Neuronal stem cell (in vitro differentiated cells): ENCODE data around the gene BAIAP2.
A peak's percentile ranks its signal among the peaks of the same experiment; 100 is the strongest.
"Not testable (repeated sequence)": the region's sequence is repeated elsewhere in the genome, so short reads cannot be mapped to it uniquely, and the experiment has no call there.

ENCODE experiments used
- DNase-seq: peaks from one replicate; pipeline ENCODE4 v3.0.0-alpha.2; 2013; ENCODE audit warnings: low spot score
- H2AFZ ChIP-seq: one replicate; pipeline ENCODE4 v1.6.1; 2013; ENCODE audit warnings: mild to moderate bottlenecking, low read length, inconsistent platforms
- H2AK5ac ChIP-seq: 2 replicates; pipeline ENCODE4 v1.6.1; 2013; ENCODE audit warnings: low read depth, mild to moderate bottlenecking, inconsistent platforms, low read length, moderate library complexity, mixed read lengths
- H2BK120ac ChIP-seq: 2 replicates; pipeline ENCODE4 v1.6.1; 2013; ENCODE audit warnings: low read depth, mild to moderate bottlenecking, inconsistent platforms, low read length, moderate library complexity, mixed read lengths
- H2BK12ac ChIP-seq: one replicate; pipeline ENCODE4 v1.6.1; 2013; ENCODE audit warnings: low read length, inconsistent platforms
- H2BK15ac ChIP-seq: 2 replicates; pipeline ENCODE4 v1.6.1; 2013; ENCODE audit warnings: mild to moderate bottlenecking, low read length, inconsistent platforms, mixed read lengths
- H2BK5ac ChIP-seq: one replicate; pipeline ENCODE4 v1.6.1; 2013; ENCODE audit warnings: inconsistent platforms, mild to moderate bottlenecking, low read length, moderate library complexity
- H3K14ac ChIP-seq: one replicate; pipeline ENCODE4 v1.6.1; 2013; ENCODE audit warnings: low read length, inconsistent platforms
- H3K18ac ChIP-seq: 2 replicates; pipeline ENCODE4 v1.6.1; 2013; ENCODE audit warnings: low read length, inconsistent platforms
- H3K23ac ChIP-seq: 2 replicates; pipeline ENCODE4 v1.6.1; 2013; ENCODE audit warnings: low read depth, mild to moderate bottlenecking, mixed read lengths, low read length, inconsistent platforms; ENCODE audit not compliant: poor library complexity
- H3K27ac ChIP-seq: replicated peaks from 3 replicates; pipeline ENCODE4 v1.5.1; 2013; ENCODE audit warnings: low read length, inconsistent platforms
- H3K27me3 ChIP-seq, 3 experiments: 2 replicates each; pipeline ENCODE4 v1.6.1; 2013; ENCODE audit warnings: low read length in 3 of 3, mild to moderate bottlenecking in 2 of 3, inconsistent platforms in 1 of 3, low read depth in 1 of 3, mixed read lengths in 1 of 3, moderate library complexity in 1 of 3; ENCODE audit not compliant: control insufficient read depth in 3 of 3, insufficient read depth in 3 of 3
- H3K36me3 ChIP-seq, 2 donors: replicated peaks in 1 of 2; 2 replicates each; pipeline ENCODE4 v1.6.1; 2013; ENCODE audit warnings: low read length in 2 of 2; ENCODE audit not compliant: control insufficient read depth in 2 of 2, insufficient read depth in 2 of 2
- H3K4ac ChIP-seq: 2 replicates; pipeline ENCODE4 v1.6.1; 2013; ENCODE audit warnings: inconsistent platforms, mild to moderate bottlenecking, low read length, moderate library complexity
- H3K4me1 ChIP-seq, 2 donors: 1 replicate in 1 of 2; 2 replicates in 1 of 2; pipeline ENCODE4 v1.6.1; 2013; ENCODE audit warnings: low read length in 2 of 2, low read depth in 1 of 2; ENCODE audit not compliant: control insufficient read depth in 2 of 2, insufficient read depth in 1 of 2
- H3K4me2 ChIP-seq: one replicate; pipeline ENCODE4 v1.6.1; 2013; ENCODE audit warnings: mild to moderate bottlenecking, low read length, inconsistent platforms; ENCODE audit not compliant: insufficient read depth, poor library complexity, severe bottlenecking
- H3K4me3 ChIP-seq, 2 donors: 2 replicates each; pipeline ENCODE4 v1.5.1; 2013; ENCODE audit warnings: low read length in 2 of 2, mild to moderate bottlenecking in 2 of 2, inconsistent platforms in 1 of 2, moderate library complexity in 1 of 2
- H3K79me1 ChIP-seq: one replicate; pipeline ENCODE4 v1.6.1; 2013; ENCODE audit warnings: low read depth, mild to moderate bottlenecking, inconsistent platforms, low read length, moderate library complexity
- H3K9ac ChIP-seq: one replicate; pipeline ENCODE4 v1.6.1; 2013; ENCODE audit warnings: mild to moderate bottlenecking, low read depth, low read length, inconsistent platforms; ENCODE audit not compliant: poor library complexity
- H3K9me3 ChIP-seq, 2 donors: replicated peaks in 1 of 2; 2 replicates each; pipeline versions ENCODE3 to v1.6.1; 2013; ENCODE audit warnings: low read length in 2 of 2, mild to moderate bottlenecking in 2 of 2, inconsistent platforms in 1 of 2, low read depth in 1 of 2, mixed read lengths in 1 of 2, moderate library complexity in 1 of 2; ENCODE audit not compliant: control insufficient read depth in 2 of 2, insufficient read depth in 1 of 2
- H4K8ac ChIP-seq: one replicate; pipeline ENCODE4 v1.6.1; 2013; ENCODE audit warnings: low read depth, mild to moderate bottlenecking, inconsistent platforms, low read length, moderate library complexity
- H4K91ac ChIP-seq: one replicate; pipeline ENCODE4 v1.6.1; 2013; ENCODE audit warnings: low read length, low read depth, mild to moderate bottlenecking, inconsistent platforms; ENCODE audit not compliant: poor library complexity
- WGBS, 2 donors: extraction: QIAGEN DNeasy Blood & Tissue Kit; methylation state at CpG; one replicate each; pipeline ENCODE4 v1.1.7; 2013; ENCODE audit warnings: missing lambda C conversion rate in 2 of 2, mixed read lengths in 1 of 2; ENCODE audit not compliant: insufficient read length in 2 of 2, insufficient replicate concordance in 1 of 2; ENCODE audit errors: extremely low coverage in 2 of 2; 5-methylcytosine and 5-hydroxymethylcytosine counted together

The BAIAP2 gene

DNA sequence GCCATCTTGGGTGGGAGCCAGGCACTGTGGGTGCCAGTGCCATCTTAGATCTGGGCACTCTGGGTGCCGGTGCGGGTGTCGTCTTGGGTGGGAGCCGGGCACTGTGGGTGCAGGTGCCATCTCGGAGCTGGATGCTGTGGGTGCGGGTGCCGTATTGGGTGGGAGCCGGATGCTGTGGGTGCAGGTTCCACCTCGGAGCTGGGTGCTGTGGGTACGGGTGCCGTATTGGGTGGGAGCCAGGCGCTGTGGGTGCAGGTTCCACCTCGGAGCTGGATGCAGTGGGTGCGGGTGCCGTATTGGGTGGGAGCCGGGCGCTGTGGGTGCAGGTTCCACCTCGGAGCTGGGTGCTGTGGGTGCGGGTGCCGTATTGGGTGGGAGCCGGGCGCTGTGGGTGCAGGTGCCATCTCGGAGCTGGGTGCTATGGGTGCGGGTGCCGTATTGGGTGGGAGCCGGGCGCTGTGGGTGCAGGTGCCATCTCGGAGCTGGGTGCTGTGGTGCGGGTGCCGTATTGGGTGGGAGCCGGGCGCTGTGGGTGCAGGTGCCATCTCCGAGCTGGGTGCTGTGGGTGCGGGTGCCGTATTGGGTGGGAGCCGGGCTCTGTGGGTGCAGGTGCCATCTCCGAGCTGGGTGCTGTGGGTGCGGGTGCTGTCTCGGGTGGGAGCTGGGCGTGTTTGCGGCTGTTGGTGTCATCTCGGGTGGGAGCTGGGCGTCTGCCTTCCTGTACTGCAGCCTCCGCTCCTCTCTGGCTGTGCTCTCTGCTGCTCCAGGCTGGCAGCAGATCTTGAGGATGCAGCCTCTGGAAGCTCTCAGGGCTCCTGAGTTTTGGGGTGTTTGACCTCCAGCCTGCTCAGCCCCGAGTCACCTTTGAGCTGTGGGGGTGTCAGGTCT, 43.3 kb downstream of the BAIAP2 start:
- H2BK15ac ChIP-seq, DNase-seq, H2BK5ac ChIP-seq, H2BK12ac ChIP-seq, H3K4ac ChIP-seq, H3K27me3 ChIP-seq, H3K9ac ChIP-seq, H3K79me1 ChIP-seq, H3K9me3 ChIP-seq, H3K4me2 ChIP-seq, H2AFZ ChIP-seq, H3K27ac ChIP-seq, H4K8ac ChIP-seq, H2BK120ac ChIP-seq, H3K14ac ChIP-seq, H3K4me3 ChIP-seq, H2AK5ac ChIP-seq, H4K91ac ChIP-seq, H3K23ac ChIP-seq: not testable (repeated sequence)
- Histone ChIP-seq H3K36me3 (peaks cover 17 to 18% of the 10 kb centered on the region in 2 donors), H3K4me1 (peaks cover 0 to 19% of the 10 kb centered on the region in 2 donors), H3K18ac (peak overlapping the region; percentile 48)
- no CpG with 5 or more reads among the region's 45 CpGs for WGBS, 2 donors

DNA sequence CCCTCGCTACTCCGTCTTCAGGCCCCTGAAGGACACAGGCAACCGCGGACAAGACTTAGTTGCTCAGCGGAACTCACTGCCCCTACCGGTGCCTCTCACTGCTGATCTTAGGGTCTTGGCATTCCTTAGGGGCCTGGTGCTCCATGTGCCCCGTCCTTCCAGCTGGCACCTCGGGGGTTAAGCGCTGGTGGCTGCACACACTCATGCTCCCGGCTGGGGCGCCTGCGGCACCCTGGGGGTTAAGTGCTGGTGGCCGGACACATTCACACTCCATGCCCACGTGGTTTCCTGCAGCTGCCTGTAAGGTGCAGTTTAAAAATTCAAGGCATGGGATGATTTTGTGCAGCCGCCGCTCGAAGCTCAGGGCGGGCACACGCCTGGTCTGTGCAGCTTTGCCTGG, 45.1 kb downstream of the BAIAP2 start:
- no peaks in the 10 kb centered on the region for H3K27me3 ChIP-seq
- H2BK15ac ChIP-seq: no peak overlapping the region
- H3K27ac ChIP-seq: no peak overlapping the region

DNA sequence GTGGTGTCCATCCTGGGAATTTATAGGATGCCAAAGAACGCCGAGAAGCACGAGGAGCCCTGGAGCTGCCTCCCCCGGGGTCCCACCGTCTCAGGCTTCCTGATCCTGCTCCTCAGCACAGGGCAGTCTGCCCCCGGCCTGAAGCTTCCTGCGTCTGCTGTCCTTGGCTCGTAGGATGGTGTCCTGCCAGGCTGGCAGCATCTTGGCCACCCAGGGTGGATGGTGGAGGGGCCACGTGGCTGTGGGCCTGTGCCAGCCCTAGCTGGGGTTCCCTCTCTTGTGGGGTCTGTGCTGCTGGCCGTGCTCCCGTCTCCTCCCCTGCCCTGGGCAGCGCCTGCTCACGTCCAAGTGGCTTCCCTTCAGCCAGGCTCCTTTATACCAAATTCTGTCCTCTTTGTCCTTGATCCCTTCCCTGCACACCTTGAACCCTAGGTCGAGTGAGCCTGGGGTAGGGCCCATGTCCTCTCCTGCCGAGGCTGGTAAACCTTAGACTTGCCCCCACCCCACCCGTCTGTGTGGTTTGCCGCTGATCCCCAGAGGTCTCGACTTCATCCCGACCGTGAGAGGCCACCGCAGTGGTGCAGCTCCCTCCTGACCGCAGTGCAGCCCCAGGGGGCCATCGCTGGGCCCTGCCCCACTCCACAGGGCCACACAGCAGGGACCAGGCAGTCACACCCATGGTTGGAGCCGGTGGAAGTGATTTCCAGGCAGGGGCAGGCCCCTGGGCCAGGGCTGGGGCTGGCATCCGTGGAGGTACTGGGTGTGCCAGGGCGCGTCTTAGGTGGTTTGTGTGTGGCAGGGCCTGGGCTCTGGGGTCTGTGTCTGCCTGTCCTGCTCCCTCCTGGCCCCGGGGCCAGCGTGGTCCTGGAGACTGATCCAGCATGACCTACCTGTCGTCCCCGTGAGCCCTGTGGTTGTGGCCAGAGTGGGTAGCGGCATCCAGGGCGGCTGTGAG, 46.5 kb downstream of the BAIAP2 start:
- H3K27me3 ChIP-seq: no peaks in the 10 kb centered on the region
- H3K4ac ChIP-seq: no peak overlapping the region
- peaks cover 20 to 37% of the 10 kb centered on the region in 2 donors for H3K36me3 ChIP-seq
- H2AK5ac ChIP-seq: peak overlapping the region; percentile 93
- no peaks in the 10 kb centered on the region for H3K9me3 ChIP-seq
- no peak overlapping the region for H2BK12ac ChIP-seq
- peak overlapping the region; percentile 43 for H3K23ac ChIP-seq
- no peak overlapping the region for H4K91ac ChIP-seq
- H3K14ac ChIP-seq: peak overlapping the region; percentile 56
- H3K18ac ChIP-seq: peak overlapping the region; percentile 57
- DNase-seq: no peak
- H4K8ac ChIP-seq: no peak overlapping the region
- peaks cover 0 to 7% of the 10 kb centered on the region in 2 donors for H3K4me1 ChIP-seq
- H3K79me1 ChIP-seq: peaks cover 15% of the 10 kb centered on the region
- no peak overlapping the region for H2BK120ac ChIP-seq
- H3K4me3 ChIP-seq: no peak overlapping the region
- no peak overlapping the region for H3K27ac ChIP-seq
- H2BK15ac ChIP-seq: no peak overlapping the region
- no peak overlapping the region for H2AFZ ChIP-seq
- no peak overlapping the region for H3K4me2 ChIP-seq
- H3K9ac ChIP-seq: peak overlapping the region; percentile 72
- H2BK5ac ChIP-seq: peak overlapping the region; percentile 66
- WGBS, 2 donors: no CpG with 5 or more reads among the region's 33 CpGs

More for the DNA sequence above, 45.1 kb downstream of the BAIAP2 start:
- WGBS, 2 donors: no CpG with 5 or more reads among the region's 19 CpGs
- Histone ChIP-seq H3K4me2 (no peak overlapping the region), H2AK5ac (no peak overlapping the region), H2BK5ac (peak overlapping the region; percentile 35), H3K9me3 (no peaks in the 10 kb centered on the region), H2BK12ac (no peak overlapping the region), H3K14ac (peak overlapping the region; percentile 98), H3K9ac (no peak overlapping the region), H4K8ac (no peak overlapping the region), H3K36me3 (peaks cover 13 to 29% of the 10 kb centered on the region in 2 donors), H3K79me1 (peaks cover 10% of the 10 kb centered on the region), H4K91ac (no peak overlapping the region), H3K18ac (peak overlapping the region; percentile 71), H3K4me1 (peaks cover 0 to 11% of the 10 kb centered on the region in 2 donors), H2AFZ (no peak overlapping the region), H3K23ac (no peak overlapping the region), H3K4ac (no peak overlapping the region), H2BK120ac (no peak overlapping the region), H3K4me3 (no peak overlapping the region)
- DNase-seq: no peak
